OCI-LY1 (cell line): ENCODE results near the gene TTC28.

Source experiments
- CTCF ChIP-seq: fragments of 200-600 bp; sonication (generic), shearing (Covaris generic); IDR thresholded peaks from 2 replicates; pipeline ENCODE4 v1.5.1; 2017; ENCODE audit warnings: mild to moderate bottlenecking, antibody characterized with exemption, low read length, moderate library complexity, mixed read lengths
- EZH2 ChIP-seq: fragments of 200-600 bp; sonication (generic), shearing (Covaris generic); IDR thresholded peaks from 2 replicates; pipeline ENCODE4 v1.8.0; 2017; ENCODE audit warnings: borderline replicate concordance, mixed run types, mild to moderate bottlenecking, antibody characterized with exemption, low read length, moderate library complexity, mixed read lengths

- TF ChIP-seq CTCF (no peak), EZH2 (no peak)
Measured at GRCh38 chr22:27995801-27996528, 683.7 kb downstream of the TTC28 start.
